GM12872 (cell line): ENCODE measurements around the gene HOXB9.

Experiments used
- TF ChIP-seq, protein P1 (sequence below): IDR thresholded peaks from 3 replicates; pipeline ENCODE4 v1.5.1; 2011; ENCODE audit warnings: low read depth, mild to moderate bottlenecking, low read length, moderate library complexity; ENCODE audit not compliant: insufficient read depth

HOXB9 gene

DNA sequence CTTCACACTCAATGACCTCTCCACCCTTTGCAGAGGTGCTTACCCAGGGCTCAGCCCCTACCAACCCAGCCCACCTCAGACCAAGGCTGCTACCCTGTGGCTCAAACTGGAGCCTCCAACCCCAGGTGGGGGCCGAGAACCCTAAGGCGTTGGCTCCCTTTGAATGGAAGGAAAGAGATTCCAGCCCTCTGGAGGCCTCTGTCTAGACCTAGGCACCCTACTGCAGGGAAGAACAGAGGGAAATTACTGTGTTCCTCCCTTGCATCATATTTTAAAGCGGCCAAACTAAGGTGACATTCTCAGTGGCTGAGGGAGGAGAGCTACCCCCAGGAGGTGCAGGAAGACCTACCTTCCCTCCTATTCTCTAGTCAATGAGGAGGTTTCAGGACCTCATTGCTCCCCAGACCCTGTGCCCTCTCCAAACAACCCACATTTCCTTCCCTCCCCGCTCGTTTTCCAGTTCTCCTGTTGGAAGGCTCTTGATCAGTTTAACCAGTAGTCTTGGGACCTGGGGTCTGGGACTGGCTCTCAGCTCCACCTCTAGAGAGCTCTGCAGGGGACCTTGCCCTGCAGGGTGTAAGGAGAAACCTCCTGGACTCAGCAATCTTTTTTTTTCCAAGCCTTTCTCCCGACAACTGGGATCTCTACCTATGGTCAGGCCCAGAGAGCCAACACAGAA lies 5.6 kb downstream of the HOXB9 start:
- TF ChIP-seq, protein P1, sequence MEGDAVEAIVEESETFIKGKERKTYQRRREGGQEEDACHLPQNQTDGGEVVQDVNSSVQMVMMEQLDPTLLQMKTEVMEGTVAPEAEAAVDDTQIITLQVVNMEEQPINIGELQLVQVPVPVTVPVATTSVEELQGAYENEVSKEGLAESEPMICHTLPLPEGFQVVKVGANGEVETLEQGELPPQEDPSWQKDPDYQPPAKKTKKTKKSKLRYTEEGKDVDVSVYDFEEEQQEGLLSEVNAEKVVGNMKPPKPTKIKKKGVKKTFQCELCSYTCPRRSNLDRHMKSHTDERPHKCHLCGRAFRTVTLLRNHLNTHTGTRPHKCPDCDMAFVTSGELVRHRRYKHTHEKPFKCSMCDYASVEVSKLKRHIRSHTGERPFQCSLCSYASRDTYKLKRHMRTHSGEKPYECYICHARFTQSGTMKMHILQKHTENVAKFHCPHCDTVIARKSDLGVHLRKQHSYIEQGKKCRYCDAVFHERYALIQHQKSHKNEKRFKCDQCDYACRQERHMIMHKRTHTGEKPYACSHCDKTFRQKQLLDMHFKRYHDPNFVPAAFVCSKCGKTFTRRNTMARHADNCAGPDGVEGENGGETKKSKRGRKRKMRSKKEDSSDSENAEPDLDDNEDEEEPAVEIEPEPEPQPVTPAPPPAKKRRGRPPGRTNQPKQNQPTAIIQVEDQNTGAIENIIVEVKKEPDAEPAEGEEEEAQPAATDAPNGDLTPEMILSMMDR = no peak

DNA sequence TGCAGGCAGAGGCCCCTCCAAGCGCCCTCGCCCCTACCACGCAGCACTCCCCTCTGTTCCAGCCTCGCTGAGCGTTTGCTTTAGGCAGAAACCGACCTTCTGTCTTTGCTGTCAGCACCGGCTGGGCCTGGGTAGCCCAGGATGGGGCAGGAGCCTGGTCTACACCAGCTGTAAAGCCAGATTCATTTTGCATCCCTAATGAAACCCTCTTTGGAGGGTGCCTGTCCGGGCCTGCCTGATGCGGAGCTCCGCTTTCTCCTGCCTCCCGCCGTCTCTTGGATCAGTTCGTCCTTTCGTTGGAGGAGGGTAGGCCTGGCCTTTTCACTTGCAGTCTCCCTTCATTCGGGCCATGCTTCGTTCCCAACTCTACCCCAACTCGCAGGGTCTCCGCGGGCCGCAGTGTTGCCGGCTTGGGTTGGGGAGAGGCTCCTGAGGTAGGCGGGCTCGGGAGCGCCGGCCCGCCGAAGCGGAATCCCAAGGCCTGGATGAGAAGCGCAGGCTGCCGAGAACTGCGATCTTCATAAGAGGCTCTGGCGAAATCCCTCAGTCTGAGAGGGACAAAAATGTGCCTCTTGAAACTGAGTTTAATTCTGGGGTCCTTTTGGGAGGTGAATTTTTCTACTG lies 6.2 kb downstream of the HOXB9 start:
- TF ChIP-seq, protein P1 = no peak

DNA sequence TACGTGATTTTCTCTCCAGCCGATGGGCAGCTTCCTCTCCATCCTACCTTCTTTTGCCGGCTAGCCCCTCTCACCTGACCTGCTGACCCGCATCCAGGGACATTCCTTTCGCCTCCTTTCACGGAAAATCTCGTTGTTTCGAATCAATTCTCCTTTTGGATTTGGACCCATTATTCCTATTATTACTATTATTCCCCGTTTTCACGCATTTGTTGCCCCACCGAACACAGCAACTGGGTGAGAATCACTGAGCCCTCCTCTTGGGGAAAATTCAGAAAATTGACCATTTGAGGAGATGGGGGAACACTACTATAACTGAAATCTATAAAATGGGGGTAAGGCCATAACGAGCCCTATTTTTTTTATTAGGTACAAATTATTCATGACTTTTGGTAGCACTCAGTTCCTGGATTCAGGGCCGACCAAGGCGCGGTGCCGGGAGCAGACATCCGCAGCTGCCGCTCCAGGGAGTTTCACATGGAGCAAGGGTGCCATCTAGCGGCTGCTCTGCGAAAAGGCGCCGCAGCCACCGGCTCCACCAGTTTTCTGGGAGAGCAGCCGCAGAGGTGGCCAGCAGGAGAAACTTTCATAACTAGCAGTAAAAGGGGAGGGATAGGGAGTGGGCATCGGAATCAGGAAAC lies 7.8 kb downstream of the HOXB9 start:
- TF ChIP-seq, protein P1 = peak; percentile 88

DNA sequence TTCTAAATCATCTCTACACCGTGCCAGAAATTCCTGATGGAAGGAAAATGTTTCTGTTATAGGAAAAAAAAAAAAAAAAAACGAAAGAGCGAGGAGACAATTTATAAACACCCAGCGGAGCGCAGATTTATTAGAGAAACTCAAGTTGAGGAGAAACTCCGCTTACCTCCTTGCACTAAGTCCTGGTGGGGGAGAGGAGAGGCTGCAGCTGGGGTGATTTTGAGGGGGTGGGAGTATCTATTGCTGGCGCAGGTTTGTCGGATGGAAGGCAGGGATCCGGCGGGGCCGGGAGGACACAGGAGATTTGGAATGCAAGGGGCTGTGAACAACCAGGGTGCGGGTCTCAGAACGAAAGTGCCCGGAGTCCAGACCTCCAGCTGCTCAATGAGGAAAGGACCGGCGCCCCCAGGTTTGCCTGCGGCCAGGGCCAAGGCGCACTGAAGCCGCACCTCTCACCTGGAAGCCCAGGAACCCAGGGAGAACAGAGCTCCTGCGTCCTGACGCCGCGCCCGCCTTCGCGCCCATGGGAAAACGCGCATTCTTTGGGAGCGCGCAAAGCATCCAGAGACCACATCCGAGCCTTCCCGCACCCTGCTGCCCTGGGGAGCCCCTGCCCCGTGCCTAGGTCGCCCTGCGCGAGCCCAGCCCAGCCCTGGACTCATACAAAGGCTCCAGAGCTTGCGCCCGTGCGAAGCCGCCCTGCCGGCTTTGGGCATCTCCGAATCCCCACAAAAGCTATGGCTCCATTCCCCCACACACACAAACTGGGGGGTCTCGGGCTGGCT lies 8.5 kb downstream of the HOXB9 start:
- TF ChIP-seq, protein P1 = no peak

DNA sequence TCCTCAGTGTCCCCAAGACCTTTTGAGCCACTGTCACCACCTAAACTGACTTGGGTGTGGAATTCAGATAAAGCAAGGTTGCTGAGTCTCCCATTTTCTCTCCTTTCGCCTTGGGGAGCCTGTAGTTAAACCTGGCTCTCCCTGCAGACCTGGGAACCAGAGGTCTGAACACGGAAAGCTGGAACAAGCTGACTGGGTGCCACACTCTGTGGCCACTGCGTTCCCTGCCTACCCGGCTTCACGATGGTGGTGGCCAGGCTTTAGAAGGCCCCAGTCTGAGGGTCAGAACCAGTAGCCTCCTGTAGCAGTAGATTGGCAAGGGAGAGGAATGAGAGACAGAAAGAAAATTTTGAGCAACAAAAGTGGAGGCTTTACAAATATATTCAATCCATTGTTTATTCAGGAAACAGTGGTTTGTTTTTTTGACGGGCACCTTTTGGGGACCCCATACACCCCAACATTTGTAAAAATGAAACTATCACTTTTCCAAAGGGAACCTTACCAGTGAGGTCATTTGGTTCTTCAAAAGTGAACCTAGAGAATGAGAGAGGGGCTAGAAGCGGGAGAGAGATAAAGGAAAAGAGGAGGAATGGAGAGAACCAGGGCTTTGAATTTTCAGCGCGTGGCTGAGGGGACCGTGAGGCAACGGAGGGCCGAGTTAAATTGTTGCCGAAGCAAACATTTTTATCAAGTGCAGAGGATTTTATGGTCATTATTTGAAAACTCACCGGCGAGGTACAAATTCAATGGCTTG lies 9.3 kb downstream of the HOXB9 start:
- TF ChIP-seq, protein P1 = no peak

DNA sequence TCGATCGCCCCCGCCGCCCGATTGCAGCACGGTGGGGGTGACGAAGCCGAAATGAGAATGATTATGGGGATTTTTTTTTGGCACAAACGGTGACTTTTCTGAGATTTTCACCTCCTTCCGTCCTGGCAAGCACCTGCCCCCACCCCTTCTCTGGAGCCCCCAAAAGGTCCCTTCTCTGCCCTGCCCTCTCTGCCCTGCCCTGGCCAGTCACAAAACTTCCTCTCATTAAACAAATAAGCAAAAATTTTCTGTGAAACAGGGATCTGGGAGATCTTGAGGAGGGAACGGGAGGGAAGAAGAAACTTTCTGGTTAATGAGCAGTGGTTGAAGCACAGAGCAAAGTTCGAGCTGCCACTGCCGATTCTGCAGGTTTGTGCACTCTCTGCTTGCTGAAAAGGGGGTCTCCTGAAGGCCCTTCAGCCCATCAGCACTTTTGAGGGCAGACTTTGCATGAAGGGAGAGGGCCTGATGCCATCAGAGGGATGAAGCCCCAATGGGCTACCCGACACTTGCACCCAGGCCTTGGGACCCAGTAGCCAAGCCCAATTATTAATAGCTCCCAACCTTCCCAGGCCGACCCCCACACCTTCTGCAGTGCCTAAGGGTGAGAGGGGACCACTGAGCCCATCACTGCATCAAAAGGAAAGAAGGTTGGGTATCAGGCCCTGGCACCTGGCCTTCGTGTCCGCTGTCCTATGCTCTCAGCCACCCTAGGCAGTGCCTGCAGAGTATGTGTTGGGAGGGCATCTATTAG lies 10.0 kb downstream of the HOXB9 start:
- TF ChIP-seq, protein P1 = no peak
